HG03442 (cell line): ENCODE results near the gene TSPAN14.

ENCODE experiments used
- ATAC-seq: cut with Tn5 transposase; IDR thresholded peaks from one replicate; pipeline ENCODE4 v1.9.1; 2021; ENCODE audit warnings: mild to moderate bottlenecking, moderate library complexity; ENCODE audit not compliant: unreplicated experiment

Gene TSPAN14

GRCh38 chr10:80421707-80422536, 32.2 kb upstream of the TSPAN14 start:
- peak; percentile 90 for ATAC-seq

GRCh38 chr10:80425901-80426300, 28.2 kb upstream of the TSPAN14 start:
- ATAC-seq = no peak

GRCh38 chr10:80427541-80427940, 26.6 kb upstream of the TSPAN14 start:
- ATAC-seq = no peak

- no peak for ATAC-seq
Observed at GRCh38 chr10:80429521-80429973, 24.6 kb upstream of the TSPAN14 start.

GRCh38 chr10:80433134-80433533, 21.0 kb upstream of the TSPAN14 start:
- ATAC-seq = no peak

DNA sequence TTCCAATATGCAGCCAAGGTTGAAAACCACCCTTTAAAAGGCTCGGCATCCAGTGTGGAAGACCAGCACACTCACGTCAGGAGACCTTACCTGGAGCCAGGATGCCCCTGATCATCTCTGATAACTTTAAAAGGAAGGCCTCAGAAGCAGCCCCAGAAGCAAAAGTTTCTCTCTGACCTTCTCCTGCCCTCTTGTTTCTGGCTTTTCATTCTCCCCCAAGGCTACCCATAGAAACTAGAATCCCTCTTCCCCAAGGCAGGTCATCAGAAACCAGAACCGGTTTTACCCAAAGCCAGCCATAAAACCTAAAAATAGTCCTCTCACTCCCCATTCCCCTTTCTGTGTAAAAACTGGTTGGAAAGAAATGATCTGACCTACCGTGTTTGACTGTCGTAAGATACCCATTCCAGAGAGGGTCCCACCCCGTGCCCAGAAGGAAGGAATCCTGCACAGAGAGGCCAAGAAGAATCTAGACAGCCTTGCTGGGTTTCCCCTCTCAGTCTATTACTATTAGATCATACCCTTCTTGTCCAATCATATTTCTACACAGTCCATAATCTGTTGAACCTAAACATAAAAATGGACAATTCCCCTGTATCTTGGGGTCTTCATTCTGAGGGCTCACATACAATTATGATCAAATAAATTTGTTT, 17.5 kb upstream of the TSPAN14 start:
- no peak for ATAC-seq

GRCh38 chr10:80437227-80437626, 16.9 kb upstream of the TSPAN14 start:
- no peak for ATAC-seq

- no peak for ATAC-seq
Observed at GRCh38 chr10:80441831-80442230, 12.3 kb upstream of the TSPAN14 start.

DNA sequence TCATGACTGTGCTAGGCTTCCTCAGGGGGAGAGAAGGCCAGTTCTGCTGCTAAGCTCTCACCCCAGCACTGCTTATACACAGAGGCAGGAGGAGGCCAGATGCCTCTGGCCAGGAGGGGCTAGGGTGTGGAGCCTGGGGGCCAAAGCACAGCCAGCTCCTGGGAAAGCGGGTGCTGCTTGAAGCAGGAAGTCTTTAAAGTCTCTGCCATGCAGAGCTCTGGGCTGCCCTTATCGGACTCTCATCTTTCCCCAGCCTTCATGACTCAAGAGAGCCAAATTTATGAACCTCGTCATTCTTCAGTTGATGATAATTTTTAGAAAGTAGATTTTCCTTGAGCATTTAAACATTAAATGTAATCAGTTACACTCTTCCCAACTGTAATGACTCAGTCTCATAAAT, 11.2 kb upstream of the TSPAN14 start:
- ATAC-seq = no peak

DNA sequence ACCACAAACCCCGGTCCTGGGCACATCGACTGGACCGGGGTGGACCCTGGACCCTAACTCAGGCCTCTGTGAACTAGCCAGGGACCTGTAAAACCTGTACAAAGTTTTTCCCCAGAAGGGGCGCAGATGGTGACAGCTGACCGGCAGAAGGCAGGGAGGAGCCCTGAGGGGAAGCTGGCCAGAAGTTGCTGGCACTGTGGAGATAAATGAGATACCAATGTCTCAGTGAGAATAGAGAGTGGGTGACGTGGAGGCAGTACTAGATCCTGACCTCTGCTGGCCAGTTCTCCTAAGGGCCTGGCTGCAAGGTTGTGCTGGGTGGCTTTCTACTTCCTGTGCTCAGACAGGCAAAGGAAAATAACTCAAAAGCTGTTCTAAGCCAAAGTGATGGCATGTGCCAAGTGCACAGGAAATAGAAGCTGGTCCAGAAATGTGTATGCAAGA, 10.6 kb upstream of the TSPAN14 start:
- peak; percentile 58 for ATAC-seq

DNA sequence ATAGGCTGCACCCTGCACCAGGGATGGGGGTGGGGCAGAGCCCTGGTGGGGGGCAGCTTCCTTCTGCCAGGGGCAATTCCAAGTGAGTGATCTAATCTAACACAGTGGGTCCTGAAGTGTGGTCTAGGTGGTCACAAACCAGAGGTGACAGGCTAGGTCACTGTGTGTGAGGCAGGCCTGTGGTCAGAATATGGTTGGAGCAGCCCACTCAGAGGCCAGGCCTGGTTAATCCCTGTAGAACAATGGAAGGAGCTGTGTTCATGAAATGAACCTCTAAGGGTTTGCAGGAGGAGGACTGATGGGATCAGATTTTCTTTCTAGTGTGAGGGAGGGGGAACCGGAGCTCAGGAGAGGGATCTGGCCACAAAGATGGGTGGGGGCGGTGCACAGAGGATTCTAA, 10.0 kb upstream of the TSPAN14 start:
- ATAC-seq = no peak

- peak; percentile 78 for ATAC-seq
Observed at GRCh38 chr10:80444646-80445319, 9.3 kb upstream of the TSPAN14 start.

- no peak for ATAC-seq
Observed at GRCh38 chr10:80447436-80448190, 6.5 kb upstream of the TSPAN14 start.

GRCh38 chr10:80448209-80448942, 5.7 kb upstream of the TSPAN14 start:
- ATAC-seq = no peak

GRCh38 chr10:80449520-80449919, 4.6 kb upstream of the TSPAN14 start:
- no peak for ATAC-seq

GRCh38 chr10:80451132-80451531, 3.0 kb upstream of the TSPAN14 start:
- ATAC-seq = no peak

DNA sequence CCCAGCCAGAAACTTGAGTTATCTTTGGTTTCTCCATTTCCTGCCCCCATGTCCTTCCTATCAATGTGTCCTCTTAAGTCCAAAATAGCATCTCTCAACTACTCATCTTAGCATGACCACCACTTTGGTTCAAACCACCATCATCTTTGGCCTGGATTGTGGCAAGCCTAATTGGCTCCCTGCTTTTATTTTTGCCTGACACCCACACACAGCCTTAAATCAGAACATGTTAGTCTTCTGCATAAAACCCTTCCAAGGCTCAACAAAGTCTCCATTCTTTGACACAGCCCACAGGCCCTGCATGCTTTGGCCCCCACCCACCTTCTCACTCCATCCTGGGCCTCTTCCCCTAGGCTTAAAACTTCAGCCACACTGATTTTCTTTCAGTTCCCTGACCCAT, 2.0 kb upstream of the TSPAN14 start:
- no peak for ATAC-seq

DNA sequence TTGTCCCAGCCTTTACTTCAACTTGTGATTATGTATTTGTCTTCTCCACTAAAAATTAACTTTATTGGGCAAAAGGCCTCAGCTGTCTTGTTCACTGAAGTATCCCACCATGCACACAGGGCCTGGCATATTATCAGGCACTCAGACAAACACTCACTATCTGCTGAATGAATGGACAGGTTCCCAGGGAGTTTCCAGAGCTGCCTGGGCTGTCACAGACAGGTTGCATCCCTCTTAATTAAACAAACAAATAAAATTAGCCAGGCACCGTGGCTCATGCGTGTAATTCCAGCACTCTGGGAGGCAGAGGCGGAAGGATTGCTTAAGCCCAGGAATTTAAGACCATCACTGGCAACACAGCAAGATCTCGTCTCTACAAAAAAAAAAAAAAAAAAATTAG, 1.5 kb upstream of the TSPAN14 start:
- no peak for ATAC-seq

GRCh38 chr10:80453056-80453841, 861 bp upstream of the TSPAN14 start:
- no peak for ATAC-seq
